Lower lobe of right lung (tissue), 2 donors: Measurements from ENCODE around the gene MANBA. TPM values are rescaled to one million over a fixed set of nuclear protein-coding genes. Genes with fewer than 3 reads are reported as not detected.

Source experiments
- ATAC-seq, 2 donors: fragments of 200-7000 bp; cut with Tn5 transposase; one replicate each; pipeline ENCODE4 v1.9.1; 2020 to 2022; ENCODE audit warnings: mild to moderate bottlenecking in 2 of 2, moderate library complexity in 2 of 2
- DNase-seq: peaks from one replicate; pipeline ENCODE4 v3.0.0-alpha.2; 2020
- H3K27ac ChIP-seq: fragments of 200-600 bp; one replicate; pipeline ENCODE4 v1.8.0; 2022
- H3K27me3 ChIP-seq: fragments of 200-600 bp; one replicate; pipeline ENCODE4 v1.8.0; 2022; ENCODE audit warnings: low read depth
- H3K36me3 ChIP-seq: fragments of 200-600 bp; one replicate; pipeline ENCODE4 v1.8.0; 2022; ENCODE audit warnings: mild to moderate bottlenecking
- H3K4me1 ChIP-seq: fragments of 200-600 bp; one replicate; pipeline ENCODE4 v1.8.0; 2022
- H3K4me3 ChIP-seq: fragments of 200-600 bp; one replicate; pipeline ENCODE4 v1.8.0; 2022; ENCODE audit warnings: mild to moderate bottlenecking
- H3K9me3 ChIP-seq: fragments of 200-600 bp; one replicate; pipeline ENCODE4 v1.8.0; 2022
- CTCF ChIP-seq: fragments of 200-600 bp; IDR thresholded peaks from one replicate; pipeline ENCODE4 v1.8.0; 2022; ENCODE audit warnings: antibody characterized with exemption, mild to moderate bottlenecking
- intact Hi-C: fragments of 100-400 bp; cut with DNase I; formaldehyde crosslinking; loops from one replicate; pipeline ENCODE4 v1.11.0; 2022
- total RNA-seq: library from RNA; stranded (reverse); fragmentation: NEBNext Ultra II Directional; extraction: Animal tissue kit (Norgen Biotek cat#: 25700); gene quantifications from one replicate; pipeline ENCODE4 v1.2.1, GENCODE V29; 2021
- donor health status: DM: no; HTN: yes; CAD: no; lungs with severe emphysema.

The MANBA gene
- total RNA-seq, 1 donor from 2014 or later, result 68.2 TPM

DNA sequence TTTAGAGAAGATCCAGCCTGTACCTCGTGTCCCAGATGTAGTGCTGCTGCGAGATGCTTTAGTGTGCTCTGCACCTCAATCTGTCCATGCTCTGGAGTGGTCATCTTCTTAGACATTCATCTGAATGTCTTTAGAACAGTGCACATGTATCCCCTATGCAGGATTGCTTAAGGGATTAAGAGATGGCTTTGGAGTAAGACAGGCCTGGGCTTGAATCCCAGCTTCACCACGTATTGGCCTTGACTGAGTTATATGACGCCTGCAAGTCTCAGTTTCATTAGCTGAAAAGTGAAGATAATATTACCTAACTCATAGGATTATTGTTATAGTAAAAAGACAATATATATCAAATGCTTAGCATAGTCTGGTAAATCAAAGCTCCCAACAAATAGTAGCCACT lies 161.3 kb downstream of the MANBA start:
- intact Hi-C loops, result no loop called here
- H3K4me1 ChIP-seq, result peaks cover 18% of the 10 kb centered on the region
- ATAC-seq, result no peak
- H3K27me3 ChIP-seq, result no peaks in the 10 kb centered on the region
- peaks cover 100% of the 10 kb centered on the region for H3K36me3 ChIP-seq
- H3K9me3 ChIP-seq, result no peaks in the 10 kb centered on the region
- no peak overlapping the region for H3K27ac ChIP-seq
- no peak for DNase-seq
- no peak for TF ChIP-seq CTCF
- no peak overlapping the region for H3K4me3 ChIP-seq

DNA sequence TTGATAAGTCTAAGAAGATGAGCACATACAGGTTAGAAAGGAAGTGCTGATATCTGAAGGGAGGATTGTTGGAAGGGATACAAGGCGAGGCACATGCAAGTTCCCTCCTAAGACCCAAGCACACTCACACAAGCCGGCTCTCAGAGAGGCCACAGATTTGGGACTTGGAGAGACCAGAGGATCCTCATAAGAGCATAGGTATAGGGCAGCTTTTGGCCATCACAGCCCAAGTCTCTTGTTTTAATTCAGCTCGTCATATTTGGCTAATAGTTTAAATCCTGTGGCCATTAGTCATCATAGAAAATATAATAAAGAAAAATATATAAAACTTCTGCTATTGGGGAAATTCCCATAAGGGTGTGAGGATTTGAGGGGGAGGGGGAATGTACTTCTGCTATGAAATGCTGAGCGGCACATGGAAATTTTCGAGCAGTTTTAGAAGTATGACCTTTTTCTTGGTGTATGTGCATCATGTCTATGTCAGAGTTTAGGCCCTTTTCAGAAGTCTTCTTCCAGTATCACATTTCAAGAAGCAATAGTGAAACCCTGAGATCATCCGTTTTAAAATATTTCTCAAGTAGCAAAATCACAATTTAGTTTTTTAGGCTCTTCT lies 161.9 kb downstream of the MANBA start:
- no peak overlapping the region for H3K4me3 ChIP-seq
- H3K4me1 ChIP-seq, result peaks cover 18% of the 10 kb centered on the region
- peak in 1 of 2 donors; percentile 7 for ATAC-seq
- no peaks in the 10 kb centered on the region for H3K27me3 ChIP-seq
- no peaks in the 10 kb centered on the region for H3K9me3 ChIP-seq
- intact Hi-C loops, result no loop called here
- peaks cover 100% of the 10 kb centered on the region for H3K36me3 ChIP-seq
- peak overlapping the region; percentile 34 for H3K27ac ChIP-seq
- DNase-seq, result no peak
- no peak for TF ChIP-seq CTCF

DNA sequence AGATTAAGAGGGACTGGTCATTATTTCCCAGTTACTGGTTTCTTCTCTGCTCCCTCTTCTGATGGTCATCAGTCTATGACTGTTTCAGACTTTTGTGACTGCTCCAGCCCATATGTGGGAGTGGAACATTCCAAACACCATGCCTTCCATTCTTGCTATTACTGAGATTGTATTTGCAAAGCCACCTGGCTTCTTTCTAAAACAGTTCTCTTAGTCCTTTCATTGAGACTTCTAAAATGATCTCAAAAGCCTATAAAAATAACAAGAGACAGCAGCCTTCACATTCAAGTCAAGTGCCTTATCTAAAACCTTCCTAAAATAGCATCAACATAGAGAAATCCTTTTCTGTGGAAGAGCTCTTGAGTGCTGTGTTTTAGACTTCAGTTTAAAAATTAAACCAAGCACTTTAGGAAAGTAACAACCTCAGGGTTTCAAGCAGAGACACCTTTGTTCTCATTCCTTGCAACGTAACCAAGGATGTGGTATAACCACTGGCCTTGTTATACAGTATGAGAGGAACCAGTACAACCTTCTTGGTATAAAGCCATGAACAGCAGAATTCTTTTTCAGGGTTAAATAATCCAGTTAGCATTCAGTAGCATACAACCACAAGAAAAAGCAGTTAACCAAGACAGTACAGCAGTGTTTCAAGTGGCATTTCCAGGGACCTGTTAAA lies 162.5 kb downstream of the MANBA start:
- H3K9me3 ChIP-seq, result no peaks in the 10 kb centered on the region
- TF ChIP-seq CTCF, result no peak

DNA sequence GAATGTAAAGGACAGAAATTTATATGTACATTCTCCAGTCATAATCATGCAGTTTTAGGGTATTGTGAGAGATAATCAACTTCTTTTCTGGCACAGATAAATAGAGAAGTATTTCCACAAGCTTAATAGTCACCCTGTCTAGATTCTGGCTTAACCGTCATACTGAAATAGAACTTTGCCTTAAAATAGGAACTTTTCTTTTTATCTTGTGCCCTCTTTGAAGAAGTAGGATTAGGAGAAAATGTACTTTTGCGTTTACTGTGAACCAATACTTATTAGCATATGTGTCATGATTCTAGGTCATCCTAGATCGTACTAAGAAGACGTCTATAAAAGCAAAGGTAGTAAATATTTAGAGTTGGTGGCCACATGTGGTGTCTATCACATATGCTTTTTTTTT lies 164.2 kb downstream of the MANBA start:
- Histone ChIP-seq H3K4me1 (peaks cover 18% of the 10 kb centered on the region), H3K9me3 (no peaks in the 10 kb centered on the region), H3K36me3 (peaks cover 85% of the 10 kb centered on the region), H3K4me3 (no peak overlapping the region), H3K27me3 (no peaks in the 10 kb centered on the region), H3K27ac (no peak overlapping the region)
- DNase-seq, result no peak
- no peak for TF ChIP-seq CTCF
- intact Hi-C loops, result no loop called here
- no peak for ATAC-seq

More for the DNA sequence above, 162.5 kb downstream of the MANBA start:
- ATAC-seq (peak; percentile 77 to 82), DNase-seq (no peak)
- H3K4me3 ChIP-seq, result no peak overlapping the region
- H3K27ac ChIP-seq, result peak overlapping the region; percentile 34
- no peaks in the 10 kb centered on the region for H3K27me3 ChIP-seq
- H3K4me1 ChIP-seq, result peaks cover 18% of the 10 kb centered on the region
- peaks cover 99% of the 10 kb centered on the region for H3K36me3 ChIP-seq
- intact Hi-C loops, result no loop called here

GRCh38 chr4:102594000-102594399 lies 166.8 kb downstream of the MANBA start:
- Histone ChIP-seq H3K27me3 (no peaks in the 10 kb centered on the region), H3K36me3 (peaks cover 69% of the 10 kb centered on the region)
- intact Hi-C loops, result no loop called here

More at GRCh38 chr4:102594000-102594399, 166.8 kb downstream of the MANBA start:
- Histone ChIP-seq H3K9me3 (peaks cover 4% of the 10 kb centered on the region), H3K4me1 (peaks cover 18% of the 10 kb centered on the region), H3K27ac (no peak overlapping the region), H3K4me3 (no peak overlapping the region)
- ATAC-seq (no peak), DNase-seq (no peak)
- no peak for TF ChIP-seq CTCF
